HG02642 (cell line): ENCODE data around the gene FBXW12.
"Not testable (repeated sequence)": the region's sequence is repeated elsewhere in the genome, so short reads cannot be mapped to it uniquely, and the experiment has no call there.

Source experiments
- ATAC-seq: cut with Tn5 transposase; IDR thresholded peaks from one replicate; pipeline ENCODE4 v1.9.1; 2021; ENCODE audit warnings: mild to moderate bottlenecking; ENCODE audit not compliant: unreplicated experiment, poor library complexity

FBXW12 gene

GRCh38 chr3:48371651-48372376 lies at the start of gene FBXW12:
Gene FBXW12 (plus strand): TSS chr3:48372219. CDS start chr3:48372768, 549 bp downstream.
- ATAC-seq: no peak

GRCh38 chr3:48331706-48332435 lies 40.1 kb upstream of the FBXW12 start:
- ATAC-seq: not testable (repeated sequence)

- not testable (repeated sequence) for ATAC-seq
Observed at GRCh38 chr3:48333346-48334245, 38.4 kb upstream of the FBXW12 start, which contains the start of gene SPINK8. Gene SPINK8 (minus strand): TSS chr3:48333661. CDS start chr3:48328341, 5,320 bp downstream.

GRCh38 chr3:48334605-48335004 lies 37.4 kb upstream of the FBXW12 start:
- no peak for ATAC-seq

- ATAC-seq: not testable (repeated sequence)
Observed at GRCh38 chr3:48335286-48335685, 36.7 kb upstream of the FBXW12 start.

GRCh38 chr3:48337536-48337935 lies 34.5 kb upstream of the FBXW12 start:
- ATAC-seq: not testable (repeated sequence)

- ATAC-seq: no peak
Observed at GRCh38 chr3:48338635-48339034, 33.4 kb upstream of the FBXW12 start.

- no peak for ATAC-seq
Observed at GRCh38 chr3:48343432-48343831, 28.6 kb upstream of the FBXW12 start.

GRCh38 chr3:48344867-48345507 lies 27.0 kb upstream of the FBXW12 start:
- no peak for ATAC-seq

GRCh38 chr3:48345946-48346572 lies 26.0 kb upstream of the FBXW12 start:
- ATAC-seq: no peak

GRCh38 chr3:48347500-48347899 lies 24.5 kb upstream of the FBXW12 start:
- no peak for ATAC-seq

- ATAC-seq: no peak
Observed at GRCh38 chr3:48352546-48352945, 19.5 kb upstream of the FBXW12 start.

- no peak for ATAC-seq
Observed at GRCh38 chr3:48353987-48354386, 18.0 kb upstream of the FBXW12 start.

GRCh38 chr3:48356419-48356818 lies 15.6 kb upstream of the FBXW12 start:
- no peak for ATAC-seq

- ATAC-seq: no peak
Observed at GRCh38 chr3:48361928-48362327, 10.1 kb upstream of the FBXW12 start.

- no peak for ATAC-seq
Observed at GRCh38 chr3:48364840-48365239, 7.2 kb upstream of the FBXW12 start.

GRCh38 chr3:48367201-48367600 lies 4.8 kb upstream of the FBXW12 start:
- no peak for ATAC-seq

- no peak for ATAC-seq
Observed at GRCh38 chr3:48369693-48370332, 2.2 kb upstream of the FBXW12 start.

GRCh38 chr3:48370333-48370713 lies 1.7 kb upstream of the FBXW12 start:
- no peak for ATAC-seq
